Endothelial cell of umbilical vein (primary cell): ENCODE measurements around the gene KISS1R.

Experiments used
- CTCF ChIP-seq, 2 donors: IDR thresholded peaks; 1 replicate in 1 of 2; 2 replicates in 1 of 2; pipeline ENCODE4 v1.5.1; 2011; ENCODE audit warnings: low read length in 2 of 2, mild to moderate bottlenecking in 2 of 2, moderate library complexity in 2 of 2, control low read depth in 1 of 2, inconsistent platforms in 1 of 2, low read depth in 1 of 2; ENCODE audit not compliant: insufficient read depth in 1 of 2; ENCODE audit errors: extremely low read depth in 1 of 2
- POLR2AphosphoS5 ChIP-seq: IDR thresholded peaks from 2 replicates; pipeline ENCODE4 v1.6.1; 2012; ENCODE audit warnings: low read depth, mild to moderate bottlenecking, control low read depth, low read length, moderate library complexity; ENCODE audit not compliant: insufficient read depth

- no peak for TF ChIP-seq CTCF (IDR thresholded peaks at IDR 0.05; ENCODE audit: extremely low read depth in 1 of 2, insufficient read depth in 1 of 2, low read depth in 1 of 2, low read length in 2 of 2)
- no peak for TF ChIP-seq POLR2AphosphoS5
These were observed 20.7 kb upstream of the KISS1R start for GRCh38 chr19:896434-896833.
